ENCODE data around the gene ZFPL1.

ZFPL1 gene

GRCh38 chr11:65102142-65103095 is 18.4 kb downstream of the ZFPL1 start:
- Histone ChIP-seq H3K36me3 (ENCODE audit: control insufficient read depth, insufficient read depth, low read length) (peaks cover under 1% of the 10 kb centered on the region), H3K4me1 (ENCODE audit: control insufficient read depth, insufficient read depth, low read length) (no peaks in the 10 kb centered on the region), H3K27me3 (ENCODE audit: control insufficient read depth, insufficient read depth, low read length) (no peaks in the 10 kb centered on the region), H3K9ac (ENCODE audit: low read depth, low read length) (no peak overlapping the region), H3K9me3 (ENCODE audit: control insufficient read depth, insufficient read depth, low read length) (no peaks in the 10 kb centered on the region), H3K4me3 (ENCODE audit: low read depth, low read length) (no peak overlapping the region)

- Histone ChIP-seq H3K36me3 (ENCODE audit: control insufficient read depth, insufficient read depth, low read length) (peaks cover 6% of the 10 kb centered on the region), H3K27me3 (ENCODE audit: control insufficient read depth, insufficient read depth, low read length) (no peaks in the 10 kb centered on the region), H3K4me3 (ENCODE audit: low read depth, low read length) (no peak overlapping the region), H3K9ac (ENCODE audit: low read depth, low read length) (no peak overlapping the region), H3K9me3 (ENCODE audit: control insufficient read depth, insufficient read depth, low read length) (no peaks in the 10 kb centered on the region), H3K4me1 (ENCODE audit: control insufficient read depth, insufficient read depth, low read length) (no peaks in the 10 kb centered on the region)
Observed at GRCh38 chr11:65103476-65103875, 19.5 kb downstream of the ZFPL1 start.

- Histone ChIP-seq H3K9ac (ENCODE audit: low read depth, low read length) (no peak overlapping the region), H3K36me3 (ENCODE audit: control insufficient read depth, insufficient read depth, low read length) (peaks cover 14% of the 10 kb centered on the region), H3K9me3 (ENCODE audit: control insufficient read depth, insufficient read depth, low read length) (no peaks in the 10 kb centered on the region)
Observed at GRCh38 chr11:65104628-65105027, 20.6 kb downstream of the ZFPL1 start.

GRCh38 chr11:65107078-65107477 is 23.1 kb downstream of the ZFPL1 start:
- no peak overlapping the region for H3K4me3 ChIP-seq (ENCODE audit: low read depth, low read length)
- peaks cover 19% of the 10 kb centered on the region for H3K36me3 ChIP-seq (ENCODE audit: control insufficient read depth, insufficient read depth, low read length)

More at GRCh38 chr11:65104628-65105027, 20.6 kb downstream of the ZFPL1 start:
- no peaks in the 10 kb centered on the region for H3K4me1 ChIP-seq (ENCODE audit: control insufficient read depth, insufficient read depth, low read length)
- H3K27me3 ChIP-seq (ENCODE audit: control insufficient read depth, insufficient read depth, low read length), result no peaks in the 10 kb centered on the region
- H3K4me3 ChIP-seq (ENCODE audit: low read depth, low read length), result no peak overlapping the region

GRCh38 chr11:65107751-65108468 is 23.9 kb downstream of the ZFPL1 start:
- Histone ChIP-seq H3K27me3 (ENCODE audit: control insufficient read depth, insufficient read depth, low read length) (no peaks in the 10 kb centered on the region), H3K4me3 (ENCODE audit: low read depth, low read length) (no peak overlapping the region), H3K4me1 (ENCODE audit: control insufficient read depth, insufficient read depth, low read length) (no peaks in the 10 kb centered on the region), H3K9me3 (ENCODE audit: control insufficient read depth, insufficient read depth, low read length) (no peaks in the 10 kb centered on the region), H3K9ac (ENCODE audit: low read depth, low read length) (no peak overlapping the region), H3K36me3 (ENCODE audit: control insufficient read depth, insufficient read depth, low read length) (peaks cover 19% of the 10 kb centered on the region)

More at GRCh38 chr11:65107078-65107477, 23.1 kb downstream of the ZFPL1 start:
- Histone ChIP-seq H3K9me3 (ENCODE audit: control insufficient read depth, insufficient read depth, low read length) (no peaks in the 10 kb centered on the region), H3K4me1 (ENCODE audit: control insufficient read depth, insufficient read depth, low read length) (no peaks in the 10 kb centered on the region), H3K27me3 (ENCODE audit: control insufficient read depth, insufficient read depth, low read length) (no peaks in the 10 kb centered on the region), H3K9ac (ENCODE audit: low read depth, low read length) (no peak overlapping the region)

- no peak overlapping the region for H3K4me3 ChIP-seq (ENCODE audit: low read depth, low read length)
- H3K36me3 ChIP-seq (ENCODE audit: control insufficient read depth, insufficient read depth, low read length), result peaks cover 19% of the 10 kb centered on the region
- no peak overlapping the region for H3K9ac ChIP-seq (ENCODE audit: low read depth, low read length)
- no peaks in the 10 kb centered on the region for H3K9me3 ChIP-seq (ENCODE audit: control insufficient read depth, insufficient read depth, low read length)
- H3K4me1 ChIP-seq (ENCODE audit: control insufficient read depth, insufficient read depth, low read length), result peaks cover 1% of the 10 kb centered on the region
- H3K27me3 ChIP-seq (ENCODE audit: control insufficient read depth, insufficient read depth, low read length), result no peaks in the 10 kb centered on the region
Observed at GRCh38 chr11:65108469-65109123, 24.6 kb downstream of the ZFPL1 start.

- H3K9ac ChIP-seq (ENCODE audit: low read depth, low read length), result no peak overlapping the region
- no peaks in the 10 kb centered on the region for H3K9me3 ChIP-seq (ENCODE audit: control insufficient read depth, insufficient read depth, low read length)
- peaks cover 20% of the 10 kb centered on the region for H3K36me3 ChIP-seq (ENCODE audit: control insufficient read depth, insufficient read depth, low read length)
Observed at GRCh38 chr11:65109231-65110198, 25.5 kb downstream of the ZFPL1 start.

GRCh38 chr11:65110354-65110861 is 26.4 kb downstream of the ZFPL1 start:
- Histone ChIP-seq H3K4me3 (ENCODE audit: low read depth, low read length) (no peak overlapping the region), H3K27me3 (ENCODE audit: control insufficient read depth, insufficient read depth, low read length) (no peaks in the 10 kb centered on the region), H3K36me3 (ENCODE audit: control insufficient read depth, insufficient read depth, low read length) (peaks cover 25% of the 10 kb centered on the region), H3K9ac (ENCODE audit: low read depth, low read length) (no peak overlapping the region), H3K4me1 (ENCODE audit: control insufficient read depth, insufficient read depth, low read length) (peaks cover 3% of the 10 kb centered on the region), H3K9me3 (ENCODE audit: control insufficient read depth, insufficient read depth, low read length) (no peaks in the 10 kb centered on the region)

More at GRCh38 chr11:65109231-65110198, 25.5 kb downstream of the ZFPL1 start:
- Histone ChIP-seq H3K4me3 (ENCODE audit: low read depth, low read length) (no peak overlapping the region), H3K4me1 (ENCODE audit: control insufficient read depth, insufficient read depth, low read length) (peaks cover 3% of the 10 kb centered on the region), H3K27me3 (ENCODE audit: control insufficient read depth, insufficient read depth, low read length) (no peaks in the 10 kb centered on the region)

- Histone ChIP-seq H3K9me3 (ENCODE audit: control insufficient read depth, insufficient read depth, low read length) (no peaks in the 10 kb centered on the region), H3K4me1 (ENCODE audit: control insufficient read depth, insufficient read depth, low read length) (peaks cover 3% of the 10 kb centered on the region), H3K4me3 (ENCODE audit: low read depth, low read length) (peak overlapping the region; percentile 35), H3K36me3 (ENCODE audit: control insufficient read depth, insufficient read depth, low read length) (peaks cover 32% of the 10 kb centered on the region), H3K9ac (ENCODE audit: low read depth, low read length) (no peak overlapping the region), H3K27me3 (ENCODE audit: control insufficient read depth, insufficient read depth, low read length) (no peaks in the 10 kb centered on the region)
Observed at GRCh38 chr11:65111159-65111743, 27.2 kb downstream of the ZFPL1 start.

GRCh38 chr11:65111744-65112545 is 27.9 kb downstream of the ZFPL1 start, which contains the start of gene TM7SF2:
Gene TM7SF2, plus strand, starts transcription at chr11:65111872. Its CDS starts 144 bp downstream, at chr11:65112016.
- peak within 1 kb of the TSS; percentile 76 for H3K4me3 ChIP-seq (ENCODE audit: low read depth, low read length)
- H3K36me3 ChIP-seq (ENCODE audit: control insufficient read depth, insufficient read depth, low read length), result peaks cover 33% of the 10 kb centered on the region
- H3K4me1 ChIP-seq (ENCODE audit: control insufficient read depth, insufficient read depth, low read length), result peaks cover 3% of the 10 kb centered on the region
- H3K27me3 ChIP-seq (ENCODE audit: control insufficient read depth, insufficient read depth, low read length), result no peaks in the 10 kb centered on the region
- no peaks in the 10 kb centered on the region for H3K9me3 ChIP-seq (ENCODE audit: control insufficient read depth, insufficient read depth, low read length)
- peak within 1 kb of the TSS; percentile 87 for H3K9ac ChIP-seq (ENCODE audit: low read depth, low read length)
